ENCODE measurements around the gene ZNF770.
"Not testable (repeated sequence)": the region's sequence is repeated elsewhere in the genome, so short reads cannot be mapped to it uniquely, and the experiment has no call there.

Gene ZNF770

GRCh38 chr15:34976743-34977142, 11.3 kb downstream of the ZNF770 start:
- no peak for DNase-seq (ENCODE audit: low read depth, low spot score)

GRCh38 chr15:34976073-34976472, 12.0 kb downstream of the ZNF770 start:
- DNase-seq (ENCODE audit: low read depth, low spot score): no peak

- no peak for DNase-seq (ENCODE audit: low read depth, low spot score)
Observed at GRCh38 chr15:34973512-34973911, 14.6 kb downstream of the ZNF770 start.

GRCh38 chr15:34970098-34970643, 17.9 kb downstream of the ZNF770 start:
- DNase-seq (ENCODE audit: low read depth, low spot score): not testable (repeated sequence)

GRCh38 chr15:34969340-34970097, 18.6 kb downstream of the ZNF770 start, which contains the start of gene AQR:
Gene AQR, minus strand, starts transcription at chr15:34969742. Its CDS starts 129 bp downstream, at chr15:34969613.
- DNase-seq (ENCODE audit: low read depth, low spot score): peak; percentile 89

- no peak for DNase-seq (ENCODE audit: low read depth, low spot score)
Observed at GRCh38 chr15:34964277-34964676, 23.8 kb downstream of the ZNF770 start.

GRCh38 chr15:34953851-34954250, 34.2 kb downstream of the ZNF770 start:
- no peak for DNase-seq (ENCODE audit: low read depth, low spot score)

- no peak for DNase-seq (ENCODE audit: low read depth, low spot score)
Observed at GRCh38 chr15:34952481-34952880, 35.6 kb downstream of the ZNF770 start.

- no peak for DNase-seq (ENCODE audit: low read depth, low spot score)
Observed at GRCh38 chr15:34951993-34952392, 36.1 kb downstream of the ZNF770 start.

GRCh38 chr15:34944936-34945335, 43.2 kb downstream of the ZNF770 start:
- DNase-seq (ENCODE audit: low read depth, low spot score): no peak

- DNase-seq (ENCODE audit: low read depth, low spot score): no peak
Observed at GRCh38 chr15:34943711-34944110, 44.4 kb downstream of the ZNF770 start.

- not testable (repeated sequence) for DNase-seq (ENCODE audit: low read depth, low spot score)
Observed at GRCh38 chr15:34943264-34943663, 44.8 kb downstream of the ZNF770 start.

GRCh38 chr15:34942363-34942762, 45.7 kb downstream of the ZNF770 start:
- peak; percentile 59 for DNase-seq (ENCODE audit: low read depth, low spot score)

- DNase-seq (ENCODE audit: low read depth, low spot score): no peak
Observed at GRCh38 chr15:34941831-34942230, 46.3 kb downstream of the ZNF770 start.

- no peak for DNase-seq (ENCODE audit: low read depth, low spot score)
Observed at GRCh38 chr15:34941185-34941698, 46.8 kb downstream of the ZNF770 start.

GRCh38 chr15:34933432-34933975, 54.6 kb downstream of the ZNF770 start:
- DNase-seq (ENCODE audit: low read depth, low spot score): no peak

- not testable (repeated sequence) for DNase-seq (ENCODE audit: low read depth, low spot score)
Observed at GRCh38 chr15:34928349-34928748, 59.7 kb downstream of the ZNF770 start.
